Suprapubic skin (tissue), 4 donors: ENCODE data around the gene CCDC7.
"Not testable (repeated sequence)": the region's sequence is repeated elsewhere in the genome, so short reads cannot be mapped to it uniquely, and the experiment has no call there.

Source experiments
- POLR2A ChIP-seq, 2 donors: fragments of 450-650 bp; IDR thresholded peaks; one replicate each; pipeline ENCODE4 v1.6.1; 2017; ENCODE audit warnings: antibody characterized with exemption in 2 of 2, mild to moderate bottlenecking in 2 of 2, moderate library complexity in 2 of 2
- POLR2AphosphoS5 ChIP-seq, 3 donors: sonication (generic); formaldehyde crosslinking; IDR thresholded peaks; one replicate each; pipeline ENCODE4 v1.6.1; 2017; ENCODE audit warnings: antibody characterized with exemption in 3 of 3
- TF ChIP-seq, protein P1 (sequence below), 2 donors: fragments of 200-600 bp in 1 of 2; fragments of 450-650 bp in 1 of 2; sonication (generic) in 1 of 2; IDR thresholded peaks; one replicate each; pipeline ENCODE4 v1.5.1; 2016 to 2019; ENCODE audit warnings: antibody characterized with exemption in 2 of 2, mild to moderate bottlenecking in 1 of 2, moderate library complexity in 1 of 2

GRCh38 chr10:32699683-32700082, 253.7 kb downstream of the CCDC7 start:
- TF ChIP-seq, protein P1, sequence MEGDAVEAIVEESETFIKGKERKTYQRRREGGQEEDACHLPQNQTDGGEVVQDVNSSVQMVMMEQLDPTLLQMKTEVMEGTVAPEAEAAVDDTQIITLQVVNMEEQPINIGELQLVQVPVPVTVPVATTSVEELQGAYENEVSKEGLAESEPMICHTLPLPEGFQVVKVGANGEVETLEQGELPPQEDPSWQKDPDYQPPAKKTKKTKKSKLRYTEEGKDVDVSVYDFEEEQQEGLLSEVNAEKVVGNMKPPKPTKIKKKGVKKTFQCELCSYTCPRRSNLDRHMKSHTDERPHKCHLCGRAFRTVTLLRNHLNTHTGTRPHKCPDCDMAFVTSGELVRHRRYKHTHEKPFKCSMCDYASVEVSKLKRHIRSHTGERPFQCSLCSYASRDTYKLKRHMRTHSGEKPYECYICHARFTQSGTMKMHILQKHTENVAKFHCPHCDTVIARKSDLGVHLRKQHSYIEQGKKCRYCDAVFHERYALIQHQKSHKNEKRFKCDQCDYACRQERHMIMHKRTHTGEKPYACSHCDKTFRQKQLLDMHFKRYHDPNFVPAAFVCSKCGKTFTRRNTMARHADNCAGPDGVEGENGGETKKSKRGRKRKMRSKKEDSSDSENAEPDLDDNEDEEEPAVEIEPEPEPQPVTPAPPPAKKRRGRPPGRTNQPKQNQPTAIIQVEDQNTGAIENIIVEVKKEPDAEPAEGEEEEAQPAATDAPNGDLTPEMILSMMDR (IDR thresholded peaks at IDR 0.05): not testable (repeated sequence)
- TF ChIP-seq POLR2AphosphoS5, POLR2A (IDR thresholded peaks at IDR 0.05): not testable (repeated sequence)
